OCI-LY7 (cell line): ENCODE data around the gene MARCHF9. TPM values are rescaled to one million over a fixed set of nuclear protein-coding genes. Genes with fewer than 3 reads are reported as not detected.

ENCODE experiments used
- BruUV-seq: library from RNA; stranded (reverse); fragments of 400-500 nt; replicated peaks from 2 replicates; lab custom pipeline; 2021; lab: Mats Ljungman, UMichigan
- CTCF ChIA-PET: fragments of 300-600 bp; sonication (Branson Sonifier 250); formaldehyde crosslinking; loops from one replicate; lab custom pipeline; 2022; ENCODE audit warnings: antibody characterized with exemption; ENCODE audit not compliant: unreplicated experiment; lab: Charles Lee
- POLR2A ChIA-PET: fragments of 300-600 bp; sonication (Branson Sonifier 250); formaldehyde crosslinking; loops from one replicate; lab custom pipeline; 2022; ENCODE audit warnings: antibody characterized with exemption; lab: Charles Lee
- DNase-seq: peaks from one replicate; pipeline ENCODE4 v3.0.0-alpha.2; 2015; ENCODE audit warnings: low spot score
- H2AFZ ChIP-seq: fragments of 200-600 bp; sonication (generic), shearing (Covaris generic); 2 replicates; pipeline ENCODE4 v1.6.1; 2014; ENCODE audit warnings: mild to moderate bottlenecking, antibody characterized with exemption, low read length, moderate library complexity
- H3K27ac ChIP-seq: fragments of 200-600 bp; sonication (generic); 2 replicates; pipeline ENCODE4 v1.5.1; 2014; ENCODE audit warnings: mixed run types, low read depth, mild to moderate bottlenecking, moderate library complexity, low read length, inconsistent platforms; ENCODE audit not compliant: poor library complexity, severe bottlenecking
- H3K36me3 ChIP-seq: fragments of 200-600 bp; sonication (generic); 2 replicates; pipeline ENCODE4 v1.6.1; 2014; ENCODE audit warnings: mild to moderate bottlenecking, antibody characterized with exemption, low read length, moderate library complexity, mixed read lengths; ENCODE audit not compliant: insufficient read depth
- H3K4me1 ChIP-seq: fragments of 200-600 bp; sonication (generic); 2 replicates; pipeline ENCODE4 v1.5.1; 2014; ENCODE audit warnings: mild to moderate bottlenecking, low read length; ENCODE audit not compliant: insufficient read depth, poor library complexity, severe bottlenecking
- H3K4me2 ChIP-seq: fragments of 200-600 bp; sonication (generic); 2 replicates; pipeline ENCODE4 v1.6.1; 2014; ENCODE audit warnings: mild to moderate bottlenecking, low read length
- H3K4me3 ChIP-seq: fragments of 200-600 bp; sonication (generic); 2 replicates; pipeline ENCODE4 v1.5.1; 2014; ENCODE audit warnings: mild to moderate bottlenecking, low read depth, low read length; ENCODE audit not compliant: poor library complexity, severe bottlenecking
- H3K79me2 ChIP-seq: fragments of 200-600 bp; sonication (generic); 2 replicates; pipeline ENCODE4 v1.6.1; 2016; ENCODE audit warnings: low read depth, mild to moderate bottlenecking, low read length, moderate library complexity, mixed read lengths; ENCODE audit not compliant: insufficient read depth
- H3K9me2 ChIP-seq: fragments of 200-600 bp; sonication (generic); 2 replicates; pipeline ENCODE4 v1.6.1; 2016; ENCODE audit warnings: mild to moderate bottlenecking, low read length, mixed read lengths; ENCODE audit not compliant: insufficient read depth
- H3K9me3 ChIP-seq: fragments of 200-600 bp; sonication (generic); 2 replicates; pipeline ENCODE4 v1.6.1; 2014; ENCODE audit warnings: mild to moderate bottlenecking, mixed run types, low read length, mixed read lengths
- H4K20me1 ChIP-seq: fragments of 200-600 bp; sonication (generic); 2 replicates; pipeline ENCODE4 v1.6.1; 2014; ENCODE audit warnings: mild to moderate bottlenecking, antibody characterized with exemption, low read length, moderate library complexity, mixed read lengths; ENCODE audit not compliant: insufficient read depth
- EZH2phosphoT487 ChIP-seq: fragments of 200-600 bp; sonication (generic); IDR thresholded peaks from 2 replicates; pipeline ENCODE4 v1.6.1; 2018; ENCODE audit warnings: low read depth, borderline replicate concordance, mild to moderate bottlenecking, mixed run types, antibody characterized with exemption, low read length, moderate library complexity, mixed read lengths
- intact Hi-C: fragments of 100-400 bp; cut with micrococcal nuclease; formaldehyde crosslinking; loops from one replicate; pipeline ENCODE4 v1.10.0; 2022; ENCODE audit not compliant: unreplicated experiment
- total RNA-seq, 2 experiments: library from RNA; depleted of rRNA in 1 of 2; stranded (reverse); fragments of >200 nt in 1 of 2; shearing (Covaris generic) in 1 of 2; gene quantifications; 2 replicates each; pipeline ENCODE4 v1.2.3, GENCODE V29; 2014 to 2022
- TF ChIP-seq, protein P1 (sequence below): fragments of 200-600 bp; sonication (generic); conservative IDR thresholded peaks from 2 replicates; pipeline ENCODE4 v1.5.1; 2014; ENCODE audit warnings: mild to moderate bottlenecking, antibody characterized with exemption, low read length, moderate library complexity, mixed read lengths

Gene MARCHF9
- total RNA-seq, 2 experiments from 2014 or later: 29.3 to 46.2 TPM

DNA sequence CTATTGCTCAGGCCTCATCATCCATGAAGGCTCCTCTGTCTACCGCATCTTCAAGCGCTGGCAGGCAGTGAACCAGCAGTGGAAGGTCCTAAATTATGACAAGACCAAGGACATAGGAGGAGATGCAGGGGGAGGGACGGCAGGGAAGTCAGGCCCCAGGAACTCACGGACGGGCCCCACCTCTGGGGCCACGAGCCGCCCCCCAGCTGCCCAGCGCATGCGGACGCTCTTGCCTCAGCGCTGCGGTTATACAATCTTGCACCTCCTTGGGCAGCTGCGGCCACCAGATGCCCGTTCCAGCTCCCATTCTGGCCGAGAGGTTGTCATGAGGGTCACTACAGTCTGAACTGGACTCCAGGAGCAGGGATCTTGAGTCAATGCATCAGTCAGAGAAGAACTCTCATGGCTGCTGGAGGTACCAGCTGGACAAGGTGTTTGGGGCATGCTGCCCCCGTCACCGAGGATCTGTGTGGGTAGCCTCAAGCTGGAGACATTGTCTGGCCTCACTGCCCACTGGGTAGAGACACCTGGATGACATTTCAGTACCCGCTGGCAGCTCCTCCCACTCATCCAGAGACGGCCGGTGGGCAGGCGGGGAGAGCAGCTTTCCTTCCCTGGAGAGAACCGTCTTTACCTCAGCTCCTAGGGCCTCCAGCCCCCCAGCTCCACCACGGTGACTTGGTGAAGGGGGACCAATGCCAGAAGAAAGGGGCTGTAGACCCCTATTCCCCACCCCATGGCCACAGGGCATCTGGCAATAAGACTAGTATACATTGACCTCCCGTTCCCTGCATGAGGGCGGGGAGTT, 3.9 kb downstream of the MARCHF9 start:
- H4K20me1 ChIP-seq: peaks cover 10% of the 10 kb centered on the region; the same call in 1 of the 2 replicates
- no peak overlapping the region for H3K4me2 ChIP-seq
- TF ChIP-seq EZH2phosphoT487: no peak
- TF ChIP-seq, protein P1, sequence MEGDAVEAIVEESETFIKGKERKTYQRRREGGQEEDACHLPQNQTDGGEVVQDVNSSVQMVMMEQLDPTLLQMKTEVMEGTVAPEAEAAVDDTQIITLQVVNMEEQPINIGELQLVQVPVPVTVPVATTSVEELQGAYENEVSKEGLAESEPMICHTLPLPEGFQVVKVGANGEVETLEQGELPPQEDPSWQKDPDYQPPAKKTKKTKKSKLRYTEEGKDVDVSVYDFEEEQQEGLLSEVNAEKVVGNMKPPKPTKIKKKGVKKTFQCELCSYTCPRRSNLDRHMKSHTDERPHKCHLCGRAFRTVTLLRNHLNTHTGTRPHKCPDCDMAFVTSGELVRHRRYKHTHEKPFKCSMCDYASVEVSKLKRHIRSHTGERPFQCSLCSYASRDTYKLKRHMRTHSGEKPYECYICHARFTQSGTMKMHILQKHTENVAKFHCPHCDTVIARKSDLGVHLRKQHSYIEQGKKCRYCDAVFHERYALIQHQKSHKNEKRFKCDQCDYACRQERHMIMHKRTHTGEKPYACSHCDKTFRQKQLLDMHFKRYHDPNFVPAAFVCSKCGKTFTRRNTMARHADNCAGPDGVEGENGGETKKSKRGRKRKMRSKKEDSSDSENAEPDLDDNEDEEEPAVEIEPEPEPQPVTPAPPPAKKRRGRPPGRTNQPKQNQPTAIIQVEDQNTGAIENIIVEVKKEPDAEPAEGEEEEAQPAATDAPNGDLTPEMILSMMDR: no peak
- H2AFZ ChIP-seq: no peak overlapping the region
- no TSS peak for BruUV-seq
- no peak overlapping the region for H3K27ac ChIP-seq
- peaks cover 50% of the 10 kb centered on the region for H3K36me3 ChIP-seq
- H3K4me3 ChIP-seq: no peak overlapping the region
- no peaks in the 10 kb centered on the region for H3K9me2 ChIP-seq
- ChIA-PET CTCF (no interaction called here), POLR2A (interaction anchor here (0.5 to 1.1 kb wide), 2 partner anchors 14 to 55 kb away, joined by 3 read pairs; partner anchors contain the start of genes EEF1AKMT3 and METTL1)
- no peak for DNase-seq
- intact Hi-C loops: no loop called here
- peaks cover 7% of the 10 kb centered on the region; the same call in 1 of the 2 replicates for H3K79me2 ChIP-seq
- no peaks in the 10 kb centered on the region for H3K9me3 ChIP-seq
- peaks cover 21% of the 10 kb centered on the region for H3K4me1 ChIP-seq

GRCh38 chr12:57759360-57759980, 4.6 kb downstream of the MARCHF9 start:
- intact Hi-C loops: no loop called here
- POLR2A ChIA-PET: interaction anchor here (1.0 to 1.1 kb wide), 2 partner anchors 13 to 136 kb away, joined by 3 read pairs; partner anchors contain the start of genes EEF1AKMT3 and METTL1
- H3K27ac ChIP-seq: no peak overlapping the region
- no peak overlapping the region for H3K4me3 ChIP-seq
- H2AFZ ChIP-seq: no peak overlapping the region
- CTCF ChIA-PET: interaction anchor here (0.7 kb wide), 1 partner anchor 13 kb away, joined by 3 read pairs; the partner anchor contains the start of genes EEF1AKMT3 and METTL1
- no peaks in the 10 kb centered on the region for H3K9me2 ChIP-seq
- H3K4me1 ChIP-seq: peaks cover 13% of the 10 kb centered on the region
- H3K9me3 ChIP-seq: no peaks in the 10 kb centered on the region
- H3K4me2 ChIP-seq: no peak overlapping the region
- H4K20me1 ChIP-seq: peaks cover 10% of the 10 kb centered on the region; the same call in 1 of the 2 replicates
- H3K36me3 ChIP-seq: peaks cover 50% of the 10 kb centered on the region
- DNase-seq: peak; percentile 68
- TF ChIP-seq EZH2phosphoT487: no peak
- TF ChIP-seq, protein P1: peak; percentile 87
- no TSS peak for BruUV-seq
- peaks cover 7% of the 10 kb centered on the region; the same call in 1 of the 2 replicates for H3K79me2 ChIP-seq
